ENCODE data around the gene SPAG8. TPM values are rescaled to one million over a fixed set of nuclear protein-coding genes. Genes with fewer than 3 reads are reported as not detected.

The SPAG8 gene
- total and polyA plus RNA-seq, 10 of the 15 experiments (the other 5 are each of a cell fraction or from before 2014, with no cell fraction given) = 0.40 to 1.1 (median 0.72) TPM

DNA sequence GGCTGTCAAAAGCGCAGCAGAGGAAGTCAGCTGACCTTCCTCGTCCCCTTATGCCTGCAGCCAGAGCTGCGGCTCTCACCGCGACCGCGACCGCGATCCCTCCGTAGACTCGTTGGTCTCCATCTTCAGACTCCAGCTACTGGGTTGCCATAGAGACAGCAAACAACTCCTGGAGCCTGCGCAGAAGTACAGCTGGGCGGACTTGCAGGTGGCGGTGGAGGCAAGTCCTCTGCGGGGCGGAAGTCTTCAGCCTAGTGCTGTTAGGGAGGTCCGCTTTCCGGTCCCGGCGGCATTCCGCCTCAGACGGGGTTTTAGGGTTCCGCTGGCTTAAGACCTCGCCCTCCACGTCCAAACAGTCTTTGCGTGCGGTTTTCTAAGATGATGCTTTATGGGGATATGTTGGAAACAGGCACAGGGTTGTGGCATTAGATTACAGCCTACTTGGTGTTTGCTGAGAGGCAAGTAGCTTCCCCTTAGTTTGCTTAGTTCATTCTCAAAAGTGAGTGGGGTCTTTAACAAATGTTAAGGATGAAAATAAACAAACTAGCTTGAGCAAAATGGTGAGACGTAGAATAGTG lies at the start of gene SPAG8 (continued):
- no peak for TF ChIP-seq FOS (IDR thresholded peaks at IDR 0.05; ENCODE audit: borderline replicate concordance, extremely low read depth, insufficient read length)
- 0 out of 2 replicates have a peak, but pooled peaks have one; percentile 27 for TF ChIP-seq GATAD2B (conservative IDR thresholded peaks at IDR 0.05; ENCODE audit: low read depth)
- peak; percentile 60; the same call in 1 of the 2 replicates for TF ChIP-seq TCF3 (IDR thresholded peaks at IDR 0.05; ENCODE audit: borderline replicate concordance, insufficient read depth, low read depth, low read length)
- peak; percentile 52; the same call in 1 of the 2 replicates for TF ChIP-seq POLR2A (IDR thresholded peaks at IDR 0.05; ENCODE audit: low read depth, low read length)
- TF ChIP-seq POU2F2 (IDR thresholded peaks at IDR 0.05; ENCODE audit: borderline replicate concordance, low read depth, low read length) = peak; percentile 78; the same call in 2 of the 3 replicates
- no peak for TF ChIP-seq ZNF622 (IDR thresholded peaks at IDR 0.05)
- peak; percentile 47 for TF ChIP-seq USF2 (IDR thresholded peaks at IDR 0.05; ENCODE audit: borderline replicate concordance, low read depth, low read length)
- no peak for TF ChIP-seq CEBPZ (IDR thresholded peaks at IDR 0.05; ENCODE audit: low read depth, low read length)
- peak; percentile 57; the same call in 1 of the 2 replicates for TF ChIP-seq ZSCAN29 (IDR thresholded peaks at IDR 0.05)
- no peak for TF ChIP-seq KDM1A (IDR thresholded peaks at IDR 0.05; ENCODE audit: borderline replicate concordance)
- TF ChIP-seq TCF12 (IDR thresholded peaks at IDR 0.05; ENCODE audit: low read depth, low read length) = 0 out of 2 replicates have a peak, but pooled peaks have one; percentile 21
- TF ChIP-seq, protein P1, sequence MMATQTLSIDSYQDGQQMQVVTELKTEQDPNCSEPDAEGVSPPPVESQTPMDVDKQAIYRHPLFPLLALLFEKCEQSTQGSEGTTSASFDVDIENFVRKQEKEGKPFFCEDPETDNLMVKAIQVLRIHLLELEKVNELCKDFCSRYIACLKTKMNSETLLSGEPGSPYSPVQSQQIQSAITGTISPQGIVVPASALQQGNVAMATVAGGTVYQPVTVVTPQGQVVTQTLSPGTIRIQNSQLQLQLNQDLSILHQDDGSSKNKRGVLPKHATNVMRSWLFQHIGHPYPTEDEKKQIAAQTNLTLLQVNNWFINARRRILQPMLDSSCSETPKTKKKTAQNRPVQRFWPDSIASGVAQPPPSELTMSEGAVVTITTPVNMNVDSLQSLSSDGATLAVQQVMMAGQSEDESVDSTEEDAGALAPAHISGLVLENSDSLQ (IDR thresholded peaks at IDR 0.05) = peak; percentile 80
- peak; percentile 78; the same call in 1 of the 2 replicates for TF ChIP-seq ZNF207 (IDR thresholded peaks at IDR 0.05; ENCODE audit: borderline replicate concordance)
- peak in 1 of 2 experiments; percentile 90; a peak in 2 of 4 replicates for TF ChIP-seq SRF (IDR thresholded peaks at IDR 0.05; ENCODE audit: low read depth in 2 of 2, low read length in 2 of 2)
- TF ChIP-seq, protein P2, sequence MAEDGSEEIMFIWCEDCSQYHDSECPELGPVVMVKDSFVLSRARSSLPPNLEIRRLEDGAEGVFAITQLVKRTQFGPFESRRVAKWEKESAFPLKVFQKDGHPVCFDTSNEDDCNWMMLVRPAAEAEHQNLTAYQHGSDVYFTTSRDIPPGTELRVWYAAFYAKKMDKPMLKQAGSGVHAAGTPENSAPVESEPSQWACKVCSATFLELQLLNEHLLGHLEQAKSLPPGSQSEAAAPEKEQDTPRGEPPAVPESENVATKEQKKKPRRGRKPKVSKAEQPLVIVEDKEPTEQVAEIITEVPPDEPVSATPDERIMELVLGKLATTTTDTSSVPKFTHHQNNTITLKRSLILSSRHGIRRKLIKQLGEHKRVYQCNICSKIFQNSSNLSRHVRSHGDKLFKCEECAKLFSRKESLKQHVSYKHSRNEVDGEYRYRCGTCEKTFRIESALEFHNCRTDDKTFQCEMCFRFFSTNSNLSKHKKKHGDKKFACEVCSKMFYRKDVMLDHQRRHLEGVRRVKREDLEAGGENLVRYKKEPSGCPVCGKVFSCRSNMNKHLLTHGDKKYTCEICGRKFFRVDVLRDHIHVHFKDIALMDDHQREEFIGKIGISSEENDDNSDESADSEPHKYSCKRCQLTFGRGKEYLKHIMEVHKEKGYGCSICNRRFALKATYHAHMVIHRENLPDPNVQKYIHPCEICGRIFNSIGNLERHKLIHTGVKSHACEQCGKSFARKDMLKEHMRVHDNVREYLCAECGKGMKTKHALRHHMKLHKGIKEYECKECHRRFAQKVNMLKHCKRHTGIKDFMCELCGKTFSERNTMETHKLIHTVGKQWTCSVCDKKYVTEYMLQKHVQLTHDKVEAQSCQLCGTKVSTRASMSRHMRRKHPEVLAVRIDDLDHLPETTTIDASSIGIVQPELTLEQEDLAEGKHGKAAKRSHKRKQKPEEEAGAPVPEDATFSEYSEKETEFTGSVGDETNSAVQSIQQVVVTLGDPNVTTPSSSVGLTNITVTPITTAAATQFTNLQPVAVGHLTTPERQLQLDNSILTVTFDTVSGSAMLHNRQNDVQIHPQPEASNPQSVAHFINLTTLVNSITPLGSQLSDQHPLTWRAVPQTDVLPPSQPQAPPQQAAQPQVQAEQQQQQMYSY (CRISPR knock-in tag; IDR thresholded peaks at IDR 0.05) = no peak
- no peak for TF ChIP-seq ASH2L (IDR thresholded peaks at IDR 0.05; ENCODE audit: borderline replicate concordance, low read depth)
- no peak for TF ChIP-seq JUND (IDR thresholded peaks at IDR 0.05; ENCODE audit: low read depth, low read length)
- peak; percentile 94 for TF ChIP-seq E2F8 (IDR thresholded peaks at IDR 0.05; ENCODE audit: low read depth, partially characterized antibody)

All from GM12878 (cell line).